NK-92 (cell line): Measurements from ENCODE around the gene GP1BB.

Source experiments
- DNase-seq: peaks from one replicate; lab custom pipeline; 2025; ENCODE audit not compliant: unreplicated experiment; lab: John Stamatoyannopoulos, UW

Gene GP1BB

GRCh38 chr22:19764636-19765476, 41.5 kb downstream of the GP1BB start:
- no peak for DNase-seq

DNA sequence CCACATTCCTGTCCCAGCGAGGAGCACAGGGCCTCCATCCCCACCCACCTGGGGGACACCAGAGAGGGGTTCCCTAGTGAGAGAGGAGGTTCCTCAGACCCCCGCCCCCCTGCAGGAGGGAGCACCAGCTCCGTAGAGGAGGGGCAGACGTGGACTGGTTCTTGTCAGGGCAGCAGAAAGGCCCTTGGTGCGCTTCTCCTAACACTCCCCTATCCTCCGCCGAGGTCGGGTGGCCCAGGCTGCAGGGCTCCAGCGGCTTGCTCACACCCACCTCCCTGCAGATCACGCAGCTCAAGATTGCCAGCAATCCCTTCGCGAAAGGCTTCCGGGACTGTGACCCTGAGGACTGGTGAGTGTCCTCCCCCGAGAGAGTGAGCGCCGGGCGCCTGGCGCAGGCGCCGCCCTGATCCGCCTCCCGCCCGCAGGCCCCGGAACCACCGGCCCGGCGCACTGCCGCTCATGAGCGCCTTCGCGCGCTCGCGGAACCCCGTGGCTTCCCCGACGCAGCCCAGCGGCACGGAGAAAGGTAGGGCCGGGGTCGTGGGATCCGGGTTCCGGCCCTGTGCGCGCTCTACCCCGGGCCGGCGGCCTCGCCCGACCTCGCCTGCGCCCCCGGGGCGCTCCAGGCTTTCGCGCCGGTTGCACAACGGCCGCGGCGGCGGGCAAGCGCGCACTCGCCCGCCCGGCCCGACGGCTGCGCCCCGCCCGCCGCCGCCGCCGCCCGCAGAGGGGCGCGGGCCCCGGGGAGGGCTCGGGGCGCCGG, 42.3 kb downstream of the GP1BB start:
- no peak for DNase-seq

- no peak for DNase-seq
Measured at GRCh38 chr22:19766240-19766510, 42.8 kb downstream of the GP1BB start.

GRCh38 chr22:19766511-19767426, 43.4 kb downstream of the GP1BB start:
- DNase-seq: no peak

DNA sequence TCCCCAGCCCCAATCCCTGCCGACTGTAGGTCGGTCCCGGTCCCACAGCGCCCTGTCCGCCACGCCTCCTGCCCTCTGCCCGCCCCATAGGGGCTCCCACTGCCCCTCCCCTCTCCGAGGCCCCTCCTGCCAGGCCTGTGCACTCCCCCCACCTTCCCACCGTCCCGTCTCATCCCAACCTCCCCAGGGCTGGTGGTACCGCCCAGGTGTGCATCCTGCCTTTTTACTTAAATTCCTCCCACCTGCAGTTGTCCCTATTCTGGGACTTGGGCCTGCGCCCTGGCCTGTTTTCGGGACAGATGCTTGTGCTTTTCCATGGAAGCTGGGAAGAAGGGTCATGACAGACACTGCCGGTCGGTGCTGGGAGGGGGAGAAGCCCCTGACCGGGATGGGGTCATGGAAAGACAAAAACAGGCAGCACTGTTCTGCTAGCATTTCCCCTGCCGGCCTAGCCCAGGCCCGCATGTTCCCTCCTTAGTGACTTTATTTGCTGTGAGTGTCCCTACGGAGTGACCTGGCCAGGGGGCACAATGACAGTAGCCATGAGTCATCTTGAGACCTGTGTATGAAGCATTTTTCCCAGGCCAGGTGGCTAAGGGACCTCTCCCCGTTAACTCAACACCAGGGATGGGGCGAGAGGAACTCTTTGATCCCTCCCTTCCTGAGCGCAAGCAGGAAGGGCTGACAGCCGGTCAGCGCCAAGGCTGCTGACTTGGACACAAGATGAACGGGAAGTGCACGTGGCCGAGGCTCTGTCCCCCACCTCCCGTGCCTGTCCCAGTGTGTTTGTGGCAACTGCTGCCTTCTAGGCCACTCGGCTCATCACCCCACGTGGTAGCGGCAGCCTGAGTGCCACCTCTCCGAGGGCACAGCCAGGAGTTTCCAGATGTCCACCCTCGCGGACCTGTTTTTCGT, 44.3 kb downstream of the GP1BB start:
- DNase-seq: no peak

- DNase-seq: no peak
Measured at GRCh38 chr22:19769393-19769715, 46.0 kb downstream of the GP1BB start.

- no peak for DNase-seq
Measured at GRCh38 chr22:19770349-19771220, 47.2 kb downstream of the GP1BB start.

DNA sequence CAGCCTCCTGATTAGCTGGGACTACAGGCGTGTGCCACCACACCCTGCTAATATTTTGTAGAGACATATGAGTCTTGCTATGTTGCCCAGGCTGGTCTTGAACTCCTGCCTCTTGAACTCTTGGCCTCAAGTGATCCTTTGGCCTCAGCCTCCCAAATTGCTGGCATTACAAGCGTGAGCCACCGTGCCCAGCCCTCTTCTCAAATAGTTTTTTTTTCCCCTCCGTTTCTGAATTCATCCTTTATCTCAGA, 49.0 kb downstream of the GP1BB start:
- DNase-seq: no peak

DNA sequence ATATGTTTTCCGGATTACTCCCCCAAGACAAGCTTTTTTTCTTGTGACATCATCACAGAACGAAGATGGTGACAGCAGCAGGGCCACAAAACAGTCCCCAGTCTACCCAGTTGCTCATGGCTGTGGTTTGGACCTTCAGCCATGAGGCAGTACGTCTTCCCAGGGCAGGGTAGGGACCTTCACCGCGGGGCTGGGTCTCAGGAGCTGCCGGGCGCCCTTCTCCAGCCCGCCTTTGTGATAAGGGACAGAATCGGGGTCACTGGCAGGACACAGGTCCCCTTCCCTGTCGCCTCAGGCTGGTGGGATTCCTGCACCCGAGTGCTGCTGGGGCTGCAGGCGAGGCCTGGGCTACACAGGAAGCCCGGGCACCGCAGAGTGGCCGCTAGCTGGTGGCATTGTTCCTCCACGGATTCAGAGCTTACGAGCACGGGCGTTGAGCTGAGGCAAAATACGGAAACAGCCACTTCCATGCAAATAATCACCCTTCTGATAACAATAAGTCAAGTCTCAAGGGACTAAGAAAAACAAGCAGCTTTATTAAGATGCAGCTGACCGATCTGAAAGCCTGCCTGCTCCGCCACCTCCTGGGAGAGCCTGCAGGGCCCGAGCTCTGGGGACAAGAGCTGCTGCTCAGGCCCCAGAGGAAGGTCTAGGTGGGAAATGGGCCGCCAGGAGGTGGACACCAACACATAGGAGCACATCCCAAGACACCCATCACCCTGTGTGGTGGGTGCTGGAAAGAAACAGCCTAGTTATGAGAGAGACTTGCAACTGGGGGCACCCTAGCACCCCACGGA, 49.5 kb downstream of the GP1BB start:
- DNase-seq: no peak

GRCh38 chr22:19773470-19774040, 50.2 kb downstream of the GP1BB start:
- DNase-seq: no peak
